ENCODE measurements around the gene REL. TPM values are rescaled to one million over a fixed set of nuclear protein-coding genes. Genes with fewer than 3 reads are reported as not detected.
"Not testable (repeated sequence)": the region's sequence is repeated elsewhere in the genome, so short reads cannot be mapped to it uniquely, and the experiment has no call there.

Gene REL
- total RNA-seq, 4 donors from 2014 or later = 43.8 to 70.9 (median 51.9) TPM

DNA sequence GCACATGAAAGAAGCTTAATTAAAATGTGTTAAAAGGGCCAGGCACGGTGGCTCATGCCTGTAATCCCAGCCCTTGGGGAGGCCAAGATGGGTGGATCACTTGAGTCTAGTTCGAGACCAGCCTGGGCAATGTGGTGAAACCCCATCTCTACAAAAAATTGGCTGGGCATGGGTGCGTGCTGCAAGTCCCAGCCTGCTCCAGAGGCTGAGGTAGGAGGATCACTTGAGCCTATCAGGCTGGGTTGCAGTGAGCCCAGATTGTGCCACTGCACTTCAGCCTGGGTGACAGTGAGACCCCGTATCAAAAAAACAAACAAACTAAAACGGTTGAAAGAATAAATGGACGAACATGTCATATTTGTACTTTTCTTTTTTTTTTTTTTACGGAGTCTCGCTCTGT lies 26.0 kb downstream of the REL start:
- no peak for DNase-seq (ENCODE audit: low spot score in 2 of 2)
- Histone ChIP-seq H3K27ac (no peak overlapping the region), H3K4me3 (no peak overlapping the region), H3K27me3 (no peaks in the 10 kb centered on the region), H3K36me3 (peaks cover 46% of the 10 kb centered on the region), H3K4me1 (peaks cover 7% of the 10 kb centered on the region), H3K9me3 (no peaks in the 10 kb centered on the region)
- WGBS = 89% methylated on average over 8 of the region's 8 CpGs
- TF ChIP-seq POLR2AphosphoS5 (IDR thresholded peaks at IDR 0.05) (no peak), EP300 (IDR thresholded peaks at IDR 0.05) (no peak), POLR2A (IDR thresholded peaks at IDR 0.05) (no peak)
- TF ChIP-seq, protein P1, sequence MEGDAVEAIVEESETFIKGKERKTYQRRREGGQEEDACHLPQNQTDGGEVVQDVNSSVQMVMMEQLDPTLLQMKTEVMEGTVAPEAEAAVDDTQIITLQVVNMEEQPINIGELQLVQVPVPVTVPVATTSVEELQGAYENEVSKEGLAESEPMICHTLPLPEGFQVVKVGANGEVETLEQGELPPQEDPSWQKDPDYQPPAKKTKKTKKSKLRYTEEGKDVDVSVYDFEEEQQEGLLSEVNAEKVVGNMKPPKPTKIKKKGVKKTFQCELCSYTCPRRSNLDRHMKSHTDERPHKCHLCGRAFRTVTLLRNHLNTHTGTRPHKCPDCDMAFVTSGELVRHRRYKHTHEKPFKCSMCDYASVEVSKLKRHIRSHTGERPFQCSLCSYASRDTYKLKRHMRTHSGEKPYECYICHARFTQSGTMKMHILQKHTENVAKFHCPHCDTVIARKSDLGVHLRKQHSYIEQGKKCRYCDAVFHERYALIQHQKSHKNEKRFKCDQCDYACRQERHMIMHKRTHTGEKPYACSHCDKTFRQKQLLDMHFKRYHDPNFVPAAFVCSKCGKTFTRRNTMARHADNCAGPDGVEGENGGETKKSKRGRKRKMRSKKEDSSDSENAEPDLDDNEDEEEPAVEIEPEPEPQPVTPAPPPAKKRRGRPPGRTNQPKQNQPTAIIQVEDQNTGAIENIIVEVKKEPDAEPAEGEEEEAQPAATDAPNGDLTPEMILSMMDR (IDR thresholded peaks at IDR 0.05) = no peak

DNA sequence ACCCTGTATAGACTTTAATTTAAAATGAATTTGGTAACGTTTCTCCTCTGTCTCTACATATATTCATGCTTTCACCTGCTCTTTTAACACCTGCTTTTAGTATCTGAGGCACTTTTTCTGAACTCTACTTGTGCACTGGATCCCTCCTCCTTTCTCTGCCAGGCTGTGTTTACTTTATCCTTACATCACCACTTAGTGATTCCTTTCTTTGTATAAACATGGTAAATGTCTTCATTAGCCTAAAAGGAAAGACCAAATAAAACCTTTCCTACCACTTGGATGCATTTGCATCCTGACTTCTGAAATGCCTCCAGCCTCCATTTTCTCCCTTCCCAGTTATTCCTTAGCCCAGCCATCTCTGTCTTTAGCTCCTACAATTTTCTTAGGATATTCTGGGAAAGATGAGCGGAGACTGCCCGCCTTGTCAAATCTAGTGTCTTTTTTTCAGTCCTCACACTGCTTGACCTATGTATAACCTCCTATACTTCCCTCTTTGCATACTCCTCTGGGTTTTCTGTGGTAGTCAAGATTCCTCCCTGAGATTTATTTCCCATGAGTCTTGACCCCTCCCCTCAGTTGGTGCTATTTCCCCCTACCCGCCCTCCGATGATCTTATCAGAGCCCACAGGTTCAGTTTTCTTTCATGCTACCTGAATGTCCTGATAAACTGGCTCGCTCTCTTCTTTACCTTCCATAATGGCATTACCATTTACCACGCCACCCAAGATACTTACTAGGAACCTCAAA lies 44.8 kb downstream of the REL start:
- Histone ChIP-seq H3K36me3 (peaks cover 37% of the 10 kb centered on the region), H3K9me3 (no peaks in the 10 kb centered on the region), H3K27me3 (no peaks in the 10 kb centered on the region), H3K4me1 (peaks cover 4% of the 10 kb centered on the region), H3K27ac (no peak overlapping the region), H3K4me3 (no peak overlapping the region)
- TF ChIP-seq POLR2AphosphoS5 (IDR thresholded peaks at IDR 0.05) (no peak), EP300 (IDR thresholded peaks at IDR 0.05) (no peak), POLR2A (IDR thresholded peaks at IDR 0.05) (no peak)
- TF ChIP-seq, protein P1 (IDR thresholded peaks at IDR 0.05) = no peak
- WGBS = 82% methylated on average over 7 of the region's 7 CpGs
- DNase-seq (ENCODE audit: low spot score in 2 of 2) = no peak

DNA sequence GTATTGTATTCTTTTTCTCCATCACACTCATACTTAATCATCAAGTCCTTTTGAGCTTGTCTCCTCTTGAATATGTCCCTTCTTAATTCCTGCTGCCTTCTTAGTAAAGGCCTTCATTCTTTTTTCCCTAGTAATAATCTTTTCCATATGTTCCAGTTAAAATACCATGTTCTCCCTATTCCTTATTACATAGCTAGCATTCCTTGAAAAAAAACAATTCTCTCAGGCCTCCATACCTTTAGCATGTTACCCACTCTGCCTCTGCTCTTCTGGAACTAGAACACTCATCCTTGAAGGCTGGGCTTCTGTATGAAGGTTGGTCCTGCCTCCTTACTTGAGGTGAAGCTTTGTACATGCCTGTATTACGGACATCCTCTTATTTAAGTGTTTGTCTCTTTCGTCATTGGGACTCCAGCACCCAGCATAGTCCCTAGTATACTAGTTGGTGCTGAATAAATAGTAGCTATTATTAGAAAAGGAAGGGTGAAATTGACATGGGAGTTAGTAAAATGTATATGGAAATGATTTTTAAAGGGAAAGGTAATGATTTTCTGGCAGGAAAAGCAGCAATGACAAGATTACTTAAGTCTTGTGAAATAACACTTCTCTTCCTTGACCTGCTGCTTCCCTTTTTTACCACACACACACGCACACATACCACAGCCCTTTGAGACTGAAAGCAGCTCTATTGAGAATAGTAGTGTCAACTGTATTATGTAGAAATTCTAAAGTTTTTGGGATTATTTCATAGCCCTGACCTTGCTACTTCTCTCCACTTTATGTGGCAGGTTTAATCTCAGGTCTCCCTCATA lies 45.6 kb downstream of the REL start:
- TF ChIP-seq POLR2AphosphoS5 (IDR thresholded peaks at IDR 0.05) (no peak), EP300 (IDR thresholded peaks at IDR 0.05) (no peak), POLR2A (IDR thresholded peaks at IDR 0.05) (no peak)
- TF ChIP-seq, protein P1 (IDR thresholded peaks at IDR 0.05) = no peak
- WGBS = 82% methylated on average over 3 of the region's 3 CpGs
- Histone ChIP-seq H3K9me3 (no peaks in the 10 kb centered on the region), H3K4me3 (no peak overlapping the region), H3K36me3 (peaks cover 36% of the 10 kb centered on the region), H3K4me1 (peaks cover 4% of the 10 kb centered on the region), H3K27ac (no peak overlapping the region), H3K27me3 (no peaks in the 10 kb centered on the region)
- no peak for DNase-seq (ENCODE audit: low spot score in 2 of 2)

DNA sequence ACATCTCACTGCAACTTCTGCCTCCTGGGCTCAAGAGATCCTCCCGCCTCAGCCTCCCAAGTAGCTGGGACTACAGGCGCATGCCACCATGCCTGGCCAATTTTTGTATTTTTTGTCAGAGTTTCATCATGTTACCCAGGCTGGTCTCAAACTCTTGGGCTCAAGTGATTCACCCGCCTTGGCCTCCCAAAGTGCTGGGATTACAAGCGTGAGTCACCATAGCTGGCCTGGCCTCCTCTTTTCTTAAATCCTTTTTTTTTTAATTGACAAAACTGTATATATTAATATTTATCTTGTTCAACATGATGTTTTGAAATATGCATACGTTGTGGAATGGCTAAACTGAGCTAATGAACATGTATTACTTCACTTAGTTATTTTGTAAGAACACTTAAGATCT lies 50.7 kb downstream of the REL start:
- H3K27me3 ChIP-seq; H3K36me3 ChIP-seq; H3K4me3 ChIP-seq; H3K27ac ChIP-seq; DNase-seq (ENCODE audit: low spot score in 2 of 2); H3K9me3 ChIP-seq: not testable (repeated sequence)
- WGBS = 91% methylated on average over 5 of the region's 5 CpGs
- H3K4me1 ChIP-seq = peaks cover 14% of the 10 kb centered on the region

DNA sequence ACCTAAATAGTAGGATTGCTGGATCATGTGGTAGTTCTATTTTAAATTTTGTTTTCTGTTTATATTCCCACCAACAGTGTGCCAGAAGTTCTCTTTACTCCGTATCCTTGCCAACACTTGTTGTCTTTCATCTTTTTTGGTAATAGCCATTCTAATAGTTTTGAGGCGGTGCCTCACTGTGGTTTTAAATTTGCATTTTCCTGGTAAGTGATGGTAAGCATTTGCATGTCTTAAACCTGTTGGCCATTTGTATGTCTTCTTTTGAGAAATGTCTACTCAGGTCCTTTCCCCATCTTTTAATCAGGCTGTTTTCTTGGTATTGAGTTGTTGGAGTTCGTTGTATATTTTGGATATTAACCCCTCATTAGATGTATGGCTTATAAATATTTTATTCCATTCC lies 51.6 kb downstream of the REL start:
- H3K4me3 ChIP-seq = no peak overlapping the region
- DNase-seq (ENCODE audit: low spot score in 2 of 2) = no peak
- peaks cover 13% of the 10 kb centered on the region for H3K36me3 ChIP-seq
- peaks cover 14% of the 10 kb centered on the region for H3K4me1 ChIP-seq
- 89% methylated on average over 3 of the region's 3 CpGs for WGBS
- no peak overlapping the region for H3K27ac ChIP-seq
- no peak for TF ChIP-seq POLR2A (IDR thresholded peaks at IDR 0.05)
- no peak for TF ChIP-seq POLR2AphosphoS5 (IDR thresholded peaks at IDR 0.05)
- TF ChIP-seq, protein P1 (IDR thresholded peaks at IDR 0.05) = no peak
- no peak for TF ChIP-seq EP300 (IDR thresholded peaks at IDR 0.05)
- H3K9me3 ChIP-seq = no peaks in the 10 kb centered on the region
- no peaks in the 10 kb centered on the region for H3K27me3 ChIP-seq
